Measurements from ENCODE around the gene SHISA9.

The SHISA9 gene

GRCh38 chr16:12959072-12959471 lies 57.7 kb downstream of the SHISA9 start:
- no peak for DNase-seq

GRCh38 chr16:12961626-12962025 lies 60.2 kb downstream of the SHISA9 start:
- no peak for DNase-seq

DNA sequence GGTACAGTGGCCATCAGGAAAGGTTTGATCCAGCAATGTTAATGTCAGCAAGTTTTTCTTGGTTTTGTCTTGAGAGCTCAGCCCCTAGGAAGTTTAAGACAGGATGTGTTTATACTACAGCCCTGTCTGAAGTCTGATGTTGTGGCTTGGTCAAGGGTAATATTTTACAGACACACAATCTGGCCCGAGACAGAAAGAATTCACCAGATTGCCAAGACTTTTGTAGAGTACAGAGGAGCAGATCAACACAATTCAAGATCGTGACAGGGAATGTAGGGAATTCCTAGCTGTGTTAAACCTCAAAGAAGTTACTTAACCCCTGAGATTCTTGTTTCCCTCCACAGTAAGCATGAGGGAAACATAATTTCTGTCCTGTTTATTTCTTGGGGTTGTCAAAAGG lies 63.1 kb downstream of the SHISA9 start:
- no peak for DNase-seq

GRCh38 chr16:12965274-12965804 lies 63.9 kb downstream of the SHISA9 start:
- DNase-seq, result no peak

- DNase-seq, result no peak
These were observed 69.8 kb downstream of the SHISA9 start for GRCh38 chr16:12971241-12971640.

GRCh38 chr16:12972246-12972645 lies 70.8 kb downstream of the SHISA9 start:
- no peak for DNase-seq

DNA sequence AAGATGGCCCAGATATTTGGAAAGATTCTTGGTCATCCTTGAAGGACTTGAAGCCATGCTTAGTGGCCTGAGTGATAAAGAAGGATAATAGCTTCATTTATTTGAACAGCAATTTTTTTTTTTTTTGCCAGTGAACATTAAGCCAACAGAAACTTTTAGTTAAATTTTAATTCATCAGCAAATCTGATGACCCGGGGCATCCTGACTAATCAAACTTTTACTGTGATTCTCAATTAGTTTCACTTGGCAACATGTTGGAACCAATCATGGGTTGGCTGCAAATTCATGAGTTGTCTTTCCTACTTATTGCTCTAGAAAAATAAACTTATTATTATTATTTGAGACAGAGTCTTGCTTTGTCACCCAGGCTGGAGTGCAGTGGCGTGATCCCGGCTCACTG lies 74.4 kb downstream of the SHISA9 start:
- no peak for DNase-seq

- no peak for DNase-seq
These were observed 75.1 kb downstream of the SHISA9 start for GRCh38 chr16:12976496-12976895.

DNA sequence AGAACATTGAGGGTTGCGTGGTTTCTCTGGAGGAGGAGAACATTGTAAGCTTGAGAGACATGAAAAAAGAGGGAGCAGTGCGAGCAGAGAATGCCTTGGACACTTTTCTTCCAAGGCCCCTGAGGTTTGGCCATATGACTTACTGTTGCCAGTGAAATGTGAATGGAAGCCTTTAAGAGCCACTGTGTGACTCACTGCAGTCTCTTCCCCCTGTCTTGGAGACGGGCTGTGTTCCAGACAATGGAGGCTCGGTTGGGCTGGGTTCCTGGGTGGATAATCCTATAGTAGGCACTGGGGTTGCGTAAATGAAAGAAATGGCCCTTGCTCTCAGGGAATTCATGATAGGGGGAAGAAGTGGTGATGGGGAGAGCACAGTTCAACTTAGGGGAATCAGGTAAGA lies 75.5 kb downstream of the SHISA9 start:
- DNase-seq, result no peak

- no peak for DNase-seq
These were observed 84.1 kb downstream of the SHISA9 start for GRCh38 chr16:12985516-12985915.

- no peak for DNase-seq
These were observed 86.7 kb downstream of the SHISA9 start for GRCh38 chr16:12988071-12988470.

DNA sequence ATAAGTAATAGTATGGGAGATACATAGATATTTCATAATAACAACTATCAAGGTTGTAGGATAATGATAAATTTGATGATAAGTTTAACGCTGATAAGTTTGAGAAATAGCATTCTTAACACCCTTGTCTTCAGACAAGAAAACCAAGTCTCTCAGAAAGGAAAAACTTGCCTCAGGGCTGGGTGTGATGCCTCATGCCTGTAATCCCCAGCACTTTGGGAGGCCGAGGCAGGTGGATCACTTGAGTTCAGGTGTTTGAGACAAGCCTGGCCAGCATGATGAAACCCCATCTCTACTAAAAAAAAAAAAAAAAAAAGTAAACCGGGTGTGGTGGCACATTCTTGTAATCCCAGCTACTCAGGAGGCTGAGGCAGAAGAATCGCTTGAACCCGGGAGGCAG lies 90.7 kb downstream of the SHISA9 start:
- no peak for DNase-seq

DNA sequence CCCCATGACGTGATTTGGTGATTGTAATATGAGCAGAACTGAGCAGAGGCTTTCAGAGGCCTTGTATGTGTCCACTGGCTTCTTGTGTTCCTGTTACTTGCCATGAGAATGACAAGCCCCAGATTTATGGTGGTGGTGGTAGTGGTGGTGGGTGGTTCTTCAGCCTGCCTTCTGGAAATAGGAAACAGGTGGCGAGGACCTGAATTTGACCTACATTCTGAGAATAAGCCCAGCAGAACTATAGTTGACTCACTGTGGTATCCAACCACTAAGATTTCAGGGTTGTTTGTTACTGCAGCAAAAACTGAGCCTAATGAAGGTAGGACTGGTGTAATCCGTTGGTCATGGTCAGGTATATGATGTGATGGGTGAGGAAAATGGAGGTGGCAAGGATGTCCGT lies 93.0 kb downstream of the SHISA9 start:
- DNase-seq, result no peak

- DNase-seq, result no peak
These were observed 94.4 kb downstream of the SHISA9 start for GRCh38 chr16:12995721-12996372.

- no peak for DNase-seq
These were observed 97.1 kb downstream of the SHISA9 start for GRCh38 chr16:12998361-12999085.

GRCh38 chr16:12999368-12999767 lies 98.0 kb downstream of the SHISA9 start:
- no peak for DNase-seq

DNA sequence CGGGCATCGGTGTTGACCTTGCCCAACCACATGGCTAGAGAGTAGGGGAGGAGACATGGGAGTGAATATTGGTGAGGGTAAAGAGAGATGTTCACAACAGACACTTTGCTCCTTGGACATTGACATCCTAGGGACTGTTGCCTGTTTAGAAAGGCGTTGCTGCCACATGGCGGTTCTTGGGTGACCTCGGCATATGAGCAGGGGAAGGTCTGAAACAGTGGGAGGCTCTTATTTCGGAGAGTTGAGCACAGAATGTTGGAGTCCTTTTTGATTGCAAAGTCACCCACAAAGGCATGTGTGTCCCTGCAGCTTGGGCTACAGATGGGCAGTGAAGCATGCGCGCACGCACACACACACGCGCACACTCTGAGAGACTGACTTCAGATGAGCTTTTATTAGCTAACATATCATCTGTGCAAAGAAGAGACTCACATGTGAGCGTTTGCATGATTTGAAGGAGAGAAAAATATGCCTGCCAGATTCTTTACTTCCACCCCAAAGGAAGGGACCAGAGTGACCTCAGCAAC lies 104.4 kb downstream of the SHISA9 start:
- DNase-seq, result no peak

- no peak for DNase-seq
These were observed 111.2 kb downstream of the SHISA9 start for GRCh38 chr16:13012601-13013000.

- no peak for DNase-seq
These were observed 111.6 kb downstream of the SHISA9 start for GRCh38 chr16:13013043-13013442.

DNA sequence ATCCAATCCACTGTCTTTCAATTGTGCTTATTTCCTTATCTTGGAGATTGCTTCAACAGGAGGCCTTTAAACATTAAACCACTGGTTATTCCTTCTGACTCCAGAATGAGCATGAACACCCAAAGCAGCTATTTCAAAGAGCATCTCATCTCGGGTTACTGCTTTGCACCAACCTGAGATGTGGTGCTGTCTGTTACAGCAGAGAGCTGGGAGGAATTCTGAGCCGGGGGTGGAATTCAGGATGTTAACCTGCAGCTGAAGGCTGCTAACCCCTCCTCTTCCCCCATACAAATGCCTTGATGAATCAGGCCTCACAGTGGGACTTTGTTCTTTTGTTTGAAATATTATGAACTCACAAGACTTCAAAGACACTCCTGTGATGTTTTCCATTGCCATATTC lies 113.1 kb downstream of the SHISA9 start:
- no peak for DNase-seq

GRCh38 chr16:13018026-13018425 lies 116.6 kb downstream of the SHISA9 start:
- DNase-seq, result no peak

- no peak for DNase-seq
These were observed 120.6 kb downstream of the SHISA9 start for GRCh38 chr16:13021996-13022395.

DNA sequence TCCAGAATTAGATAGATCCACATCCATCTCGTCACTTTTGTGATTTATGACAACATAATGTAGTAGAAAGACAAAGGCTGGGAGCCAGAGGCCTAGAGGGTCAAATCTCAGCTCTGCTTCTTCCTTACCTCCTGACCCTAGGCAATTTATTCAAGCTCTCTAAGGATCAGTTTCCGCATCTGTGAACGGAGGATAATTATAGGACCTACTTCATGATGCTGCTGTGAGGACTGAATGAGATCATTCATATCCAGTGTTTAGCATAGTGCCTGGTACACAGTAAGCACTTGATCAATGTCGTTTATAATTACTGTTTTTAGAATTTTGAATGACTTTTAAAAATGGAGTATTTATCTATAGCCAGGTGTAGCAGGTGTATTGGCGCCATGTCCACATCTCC lies 128.4 kb downstream of the SHISA9 start:
- DNase-seq, result no peak

DNA sequence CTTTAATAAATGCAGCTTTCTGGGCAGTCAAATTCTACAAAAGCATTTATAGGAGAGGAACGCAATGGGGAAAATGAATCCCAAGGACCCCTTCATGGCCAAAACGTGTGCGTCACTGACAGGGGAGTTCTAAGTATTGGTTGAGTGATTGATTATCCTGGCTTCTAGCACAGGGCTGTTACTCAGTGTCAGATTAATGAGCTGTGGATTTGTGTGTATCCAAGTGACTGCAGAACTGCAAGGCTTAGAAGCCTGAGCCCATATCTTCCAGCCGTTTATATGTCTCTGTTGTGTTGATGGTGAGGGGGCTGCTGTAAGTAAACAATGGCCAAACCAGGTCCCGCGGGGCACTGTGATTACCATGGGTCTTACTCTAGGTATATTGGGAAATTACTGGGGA lies 129.4 kb downstream of the SHISA9 start:
- DNase-seq, result no peak
